CD14-positive monocyte (primary cell): ENCODE measurements around the gene STAT6. TPM values are rescaled to one million over a fixed set of nuclear protein-coding genes. Genes with fewer than 3 reads are reported as not detected.

Experiments
- DNase-seq, 3 donors: peaks; one replicate each; pipeline ENCODE4 v3.0.0-alpha.2; 2011 to 2022
- H2AFZ ChIP-seq: 2 replicates; pipeline ENCODE4 v1.6.0; 2012; ENCODE audit warnings: mild to moderate bottlenecking, low read depth, low read length, inconsistent platforms; ENCODE audit not compliant: insufficient read depth, poor library complexity, severe bottlenecking
- H3K27ac ChIP-seq, 2 donors: 1 replicate in 1 of 2; 2 replicates in 1 of 2; pipeline ENCODE4 v1.5.1; 2012 to 2013; ENCODE audit warnings: low read length in 2 of 2, control low read depth in 1 of 2, inconsistent platforms in 1 of 2, low read depth in 1 of 2, mild to moderate bottlenecking in 1 of 2
- H3K27me3 ChIP-seq, 2 donors: one replicate each; pipeline versions ENCODE4 v1.6.0 to v1.6.1; 2011 to 2013; ENCODE audit warnings: low read length in 2 of 2; ENCODE audit not compliant: control insufficient read depth in 2 of 2, insufficient read depth in 2 of 2
- H3K36me3 ChIP-seq, 2 donors: replicated peaks in 1 of 2; 1 replicate in 1 of 2; 2 replicates in 1 of 2; pipeline versions ENCODE4 v1.5.1 to v1.6.1; 2012 to 2013; ENCODE audit warnings: low read length in 2 of 2, control low read depth in 1 of 2, inconsistent platforms in 1 of 2, mild to moderate bottlenecking in 1 of 2; ENCODE audit not compliant: insufficient read depth in 2 of 2, control insufficient read depth in 1 of 2
- H3K4me1 ChIP-seq, 2 donors: 1 replicate in 1 of 2; 2 replicates in 1 of 2; pipeline versions ENCODE4 v1.5.1 to v1.6.1; 2012 to 2013; ENCODE audit warnings: low read length in 2 of 2, control low read depth in 1 of 2, inconsistent platforms in 1 of 2, mild to moderate bottlenecking in 1 of 2, moderate library complexity in 1 of 2; ENCODE audit not compliant: insufficient read depth in 2 of 2, control insufficient read depth in 1 of 2
- H3K4me2 ChIP-seq: replicated peaks from 2 replicates; pipeline ENCODE3; 2012; ENCODE audit warnings: low read length, moderate library complexity, mild to moderate bottlenecking; ENCODE audit not compliant: poor library complexity, severe bottlenecking; ENCODE audit errors: extremely low read depth
- H3K4me3 ChIP-seq, 3 experiments: fragments of 200-600 bp in 1 of 3; sonication (generic) in 1 of 3; replicated peaks in 1 of 3; 1 replicate in 2 of 3; 2 replicates in 1 of 3; pipeline ENCODE4 v1.5.1; 2011 to 2013; ENCODE audit warnings: low read length in 3 of 3, mild to moderate bottlenecking in 3 of 3, control low read depth in 2 of 3, low read depth in 2 of 3, inconsistent platforms in 1 of 3, moderate library complexity in 1 of 3
- H3K79me2 ChIP-seq: 2 replicates; pipeline ENCODE4 v1.6.0; 2012; ENCODE audit warnings: mild to moderate bottlenecking, control low read depth, inconsistent platforms, low read length, moderate library complexity; ENCODE audit not compliant: insufficient read depth
- H3K9ac ChIP-seq: 2 replicates; pipeline ENCODE4 v1.6.0; 2017; ENCODE audit warnings: low read length, mild to moderate bottlenecking; ENCODE audit not compliant: insufficient read depth, poor library complexity, severe bottlenecking
- H3K9me3 ChIP-seq, 2 donors: replicated peaks in 1 of 2; 1 replicate in 1 of 2; 2 replicates in 1 of 2; pipeline versions ENCODE4 v1.5.1 to v1.6.1; 2012 to 2013; ENCODE audit warnings: low read length in 2 of 2, control low read depth in 1 of 2; ENCODE audit not compliant: control insufficient read depth in 1 of 2, insufficient read depth in 1 of 2
- H4K20me1 ChIP-seq: 2 replicates; pipeline ENCODE4 v1.6.0; 2012; ENCODE audit warnings: mild to moderate bottlenecking, low read length, control low read depth, moderate library complexity; ENCODE audit not compliant: insufficient read depth
- H3K27ac Mint-ChIP-seq, 7 donors: one replicate each; pipeline ENCODE4 v1.8.0; 2020; ENCODE audit warnings: mild to moderate bottlenecking in 7 of 7, mixed read lengths in 7 of 7, moderate library complexity in 6 of 7, inconsistent platforms in 2 of 7
- H3K27me3 Mint-ChIP-seq, 3 donors: one replicate each; pipeline ENCODE4 v1.8.0; 2021 to 2022; ENCODE audit warnings: low read depth in 3 of 3, mild to moderate bottlenecking in 3 of 3, mixed read lengths in 3 of 3, moderate library complexity in 3 of 3, inconsistent platforms in 1 of 3
- H3K36me3 Mint-ChIP-seq, 2 donors: one replicate each; pipeline ENCODE4 v1.8.0; 2020; ENCODE audit warnings: mixed read lengths in 2 of 2, inconsistent platforms in 1 of 2, mild to moderate bottlenecking in 1 of 2
- H3K4me1 Mint-ChIP-seq: one replicate; pipeline ENCODE4 v1.8.0; 2020; ENCODE audit warnings: mild to moderate bottlenecking, mixed read lengths
- H3K4me3 Mint-ChIP-seq, 2 donors: one replicate each; pipeline ENCODE4 v1.8.0; 2020; ENCODE audit warnings: mild to moderate bottlenecking in 2 of 2, mixed read lengths in 2 of 2, moderate library complexity in 1 of 2
- H3K9me3 Mint-ChIP-seq, 7 donors: one replicate each; pipeline ENCODE4 v1.8.0; 2020 to 2022; ENCODE audit warnings: mixed read lengths in 7 of 7, mild to moderate bottlenecking in 6 of 7, moderate library complexity in 6 of 7, inconsistent platforms in 2 of 7
- WGBS: methylation state at CpG from one replicate; pipeline ENCODE4 v1.1.5; 2013; ENCODE audit warnings: missing lambda C conversion rate; ENCODE audit not compliant: insufficient coverage; 5-methylcytosine and 5-hydroxymethylcytosine counted together
- intact Hi-C, 2 donors: fragments of 100-400 bp; cut with micrococcal nuclease; formaldehyde crosslinking; loops; one replicate each; pipeline versions ENCODE4 v1.15.0 to v1.15.1; 2023
- polyA plus RNA-seq, 3 donors: library from polyadenylated mRNA; depleted of rRNA in 1 of 3; unstranded in 2 of 3; stranded (reverse) in 1 of 3; fragments of 300-500 nt in 2 of 3; fragments of >200 nt in 1 of 3; fragmentation: Illumina TruSeq in 2 of 3; gene quantifications; 1 replicate in 2 of 3; 2 replicates in 1 of 3; pipeline ENCODE4 v1.2.3, GENCODE V29; 2012 to 2021
- TF ChIP-seq, protein P1 (sequence below): fragments of 200-600 bp; IDR thresholded peaks from one replicate; pipeline ENCODE4 v1.8.0; 2022; ENCODE audit warnings: antibody characterized with exemption, mild to moderate bottlenecking

STAT6 gene
- polyA plus RNA-seq, 3 donors: 132 to 637 (median 154) TPM

DNA sequence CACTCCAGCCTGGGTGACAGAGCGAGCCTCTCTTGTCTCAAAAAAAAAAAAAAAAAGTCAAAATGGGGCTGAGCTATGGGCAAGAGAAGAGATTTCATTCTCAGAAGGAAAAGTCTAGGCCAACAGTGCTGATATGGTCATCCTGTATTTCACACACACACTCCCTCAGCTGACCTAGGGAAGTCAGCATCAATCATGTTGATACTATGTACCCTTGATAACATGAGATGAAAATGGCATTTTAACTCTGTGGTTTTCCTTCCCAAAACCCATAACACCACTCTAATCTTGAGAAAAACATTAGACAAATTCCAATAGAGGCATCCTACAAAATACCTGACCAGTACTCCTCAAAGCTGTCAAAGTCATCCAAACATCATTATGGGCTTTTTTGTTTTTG lies 30.3 kb downstream of the STAT6 start:
- TF ChIP-seq, protein P1, sequence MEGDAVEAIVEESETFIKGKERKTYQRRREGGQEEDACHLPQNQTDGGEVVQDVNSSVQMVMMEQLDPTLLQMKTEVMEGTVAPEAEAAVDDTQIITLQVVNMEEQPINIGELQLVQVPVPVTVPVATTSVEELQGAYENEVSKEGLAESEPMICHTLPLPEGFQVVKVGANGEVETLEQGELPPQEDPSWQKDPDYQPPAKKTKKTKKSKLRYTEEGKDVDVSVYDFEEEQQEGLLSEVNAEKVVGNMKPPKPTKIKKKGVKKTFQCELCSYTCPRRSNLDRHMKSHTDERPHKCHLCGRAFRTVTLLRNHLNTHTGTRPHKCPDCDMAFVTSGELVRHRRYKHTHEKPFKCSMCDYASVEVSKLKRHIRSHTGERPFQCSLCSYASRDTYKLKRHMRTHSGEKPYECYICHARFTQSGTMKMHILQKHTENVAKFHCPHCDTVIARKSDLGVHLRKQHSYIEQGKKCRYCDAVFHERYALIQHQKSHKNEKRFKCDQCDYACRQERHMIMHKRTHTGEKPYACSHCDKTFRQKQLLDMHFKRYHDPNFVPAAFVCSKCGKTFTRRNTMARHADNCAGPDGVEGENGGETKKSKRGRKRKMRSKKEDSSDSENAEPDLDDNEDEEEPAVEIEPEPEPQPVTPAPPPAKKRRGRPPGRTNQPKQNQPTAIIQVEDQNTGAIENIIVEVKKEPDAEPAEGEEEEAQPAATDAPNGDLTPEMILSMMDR: no peak
- Histone ChIP-seq H3K27me3 (no peaks in the 10 kb centered on the region), H3K4me1 (peaks cover 19 to 22% of the 10 kb centered on the region in 2 donors), H3K9ac (no peak overlapping the region), H3K9me3 (no peaks in the 10 kb centered on the region), H4K20me1 (no peaks in the 10 kb centered on the region), H3K4me2 (no peak overlapping the region), H3K4me3 (no peak overlapping the region), H3K79me2 (peaks cover 23% of the 10 kb centered on the region), H3K27ac (no peak overlapping the region), H3K36me3 (no peaks in the 10 kb centered on the region), H2AFZ (no peak overlapping the region)
- DNase-seq: no peak
- Mint-ChIP-seq H3K4me3 (no peak overlapping the region), H3K36me3 (no peaks in the 10 kb centered on the region), H3K4me1 (peaks cover 26% of the 10 kb centered on the region), H3K9me3 (peaks cover 0 to 2% (median 0%) of the 10 kb centered on the region in 7 donors), H3K27ac (peak overlapping the region in 1 of 7 donors; percentile 50), H3K27me3 (peaks cover 0 to 3% (median 0%) of the 10 kb centered on the region in 3 donors)
- WGBS: no CpG with 5 or more reads among the region's 1 CpG
- intact Hi-C loops: no loop called here

DNA sequence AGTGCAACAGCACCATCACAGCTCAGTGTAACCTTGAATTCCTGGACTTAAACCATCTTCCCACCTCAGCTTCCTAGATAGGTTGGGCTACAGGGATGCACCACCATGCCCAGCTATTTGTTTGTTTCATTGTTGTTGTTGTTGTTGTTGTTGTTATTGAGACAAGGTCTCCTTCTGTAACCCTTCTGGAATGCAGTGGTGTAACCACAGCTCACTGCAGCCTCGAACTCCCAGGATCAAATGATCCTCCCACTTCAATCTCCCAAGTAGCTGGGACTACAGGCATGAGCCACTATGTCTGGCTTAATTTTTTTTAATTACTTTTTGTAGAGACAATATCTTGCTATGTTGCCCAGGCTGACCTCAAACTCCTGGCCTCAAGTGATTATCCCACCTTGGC lies 31.3 kb downstream of the STAT6 start:
- Mint-ChIP-seq H3K4me3 (no peak overlapping the region), H3K27ac (peak overlapping the region in 6 of 7 donors; percentile 40 to 92 (median 88)), H3K4me1 (peaks cover 18% of the 10 kb centered on the region), H3K27me3 (no peaks in the 10 kb centered on the region), H3K36me3 (no peaks in the 10 kb centered on the region), H3K9me3 (no peaks in the 10 kb centered on the region)
- Histone ChIP-seq H3K4me2 (peak overlapping the region; percentile 66), H3K27ac (peak overlapping the region in 1 of 2 donors; percentile 80), H3K9me3 (no peaks in the 10 kb centered on the region), H3K4me1 (peaks cover 16 to 21% of the 10 kb centered on the region in 2 donors), H3K79me2 (peaks cover 27% of the 10 kb centered on the region), H3K27me3 (no peaks in the 10 kb centered on the region), H4K20me1 (no peaks in the 10 kb centered on the region), H3K36me3 (no peaks in the 10 kb centered on the region), H3K9ac (no peak overlapping the region), H2AFZ (peak overlapping the region; percentile 55), H3K4me3 (peak overlapping the region in 1 of 3 experiments; percentile 83)
- WGBS: no CpG with 5 or more reads among the region's 1 CpG
- intact Hi-C loops: loop anchor here in 1 of 2 donors (5.0 kb wide), 1 partner anchor 32 kb away; the partner anchor contains the start of gene STAT6
- TF ChIP-seq, protein P1: no peak
- DNase-seq: no peak
